Amniotic epithelial cell (primary cell): Measurements from ENCODE around the gene BACH2.
"Not testable (repeated sequence)": the region's sequence is repeated elsewhere in the genome, so short reads cannot be mapped to it uniquely, and the experiment has no call there.

Experiments
- DNase-seq: peaks from one replicate; pipeline ENCODE4 v3.0.0-alpha.2; 2010; ENCODE audit warnings: low read depth

BACH2 gene

GRCh38 chr6:89890845-89891528, 405.7 kb downstream of the BACH2 start:
- DNase-seq: not testable (repeated sequence)

- no peak for DNase-seq
These were observed 407.8 kb downstream of the BACH2 start for GRCh38 chr6:89888871-89889270.

GRCh38 chr6:89888138-89888514, 408.5 kb downstream of the BACH2 start:
- DNase-seq: no peak

- peak; percentile 10 for DNase-seq
These were observed 409.0 kb downstream of the BACH2 start for GRCh38 chr6:89887452-89888137.

- no peak for DNase-seq
These were observed 410.1 kb downstream of the BACH2 start for GRCh38 chr6:89886378-89887120.
